K562 (cell line): ENCODE data around the gene RABL2A. TPM values are rescaled to one million over a fixed set of nuclear protein-coding genes. Genes with fewer than 3 reads are reported as not detected.
"Not testable (repeated sequence)": the region's sequence is repeated elsewhere in the genome, so short reads cannot be mapped to it uniquely, and the experiment has no call there.

Experiments
- CCNT2 ChIP-seq: IDR thresholded peaks from 2 replicates; pipeline ENCODE4 v1.6.1; 2011; ENCODE audit warnings: borderline replicate concordance, low read depth, mild to moderate bottlenecking, moderate library complexity, mixed read lengths, low read length; ENCODE audit not compliant: insufficient read length; ENCODE audit errors: extremely low read depth
- CREB1 ChIP-seq, 2 experiments: sonication (generic) in 1 of 2; formaldehyde crosslinking in 1 of 2; IDR thresholded peaks; 2 replicates each; pipeline versions ENCODE4 v1.6.1 to v1.8.0; 2012 to 2022; ENCODE audit warnings: inconsistent platforms in 1 of 2, mild to moderate bottlenecking in 1 of 2, missing genetic modification reagents in 1 of 2, moderate library complexity in 1 of 2
- ESRRA ChIP-seq: fragments of 450-650 bp; IDR thresholded peaks from 2 replicates; pipeline ENCODE4 v1.6.1; 2014; ENCODE audit warnings: low read depth, mild to moderate bottlenecking, moderate library complexity, borderline replicate concordance
- GABPB2 ChIP-seq: fragments of 250-450 bp; sonication (Bioruptor Pico); conservative IDR thresholded peaks from 2 replicates; pipeline ENCODE4 v1.5.1; 2021; ENCODE audit warnings: mild to moderate bottlenecking
- HCFC1 ChIP-seq: IDR thresholded peaks from 2 replicates; pipeline ENCODE4 v1.6.1; 2012; ENCODE audit warnings: low read depth, low read length, improper control_type of control experiment
- HDAC1 ChIP-seq, 2 experiments: fragments of 450-650 bp; IDR thresholded peaks; 2 replicates each; pipeline ENCODE4 v1.6.1; 2016 to 2017; ENCODE audit warnings: inconsistent platforms in 1 of 2, mild to moderate bottlenecking in 1 of 2, moderate library complexity in 1 of 2
- KLF10 ChIP-seq: fragments of 250-450 bp; sonication (Bioruptor Pico); IDR thresholded peaks from 2 replicates; pipeline ENCODE4 v1.6.1; 2021; ENCODE audit warnings: matching md5 sums
- MAZ ChIP-seq, 2 experiments: fragments of 450-650 bp in 1 of 2; sonication (generic) in 1 of 2; formaldehyde crosslinking; IDR thresholded peaks in 1 of 2; conservative IDR thresholded peaks in 1 of 2; 2 replicates each; pipeline versions ENCODE4 v1.4.0 to v1.5.0; 2020; ENCODE audit warnings: mild to moderate bottlenecking in 1 of 2, missing genetic modification reagents in 1 of 2
- MLLT1 ChIP-seq, 2 experiments: fragments of 450-650 bp; IDR thresholded peaks; 2 replicates each; pipeline ENCODE4 v1.6.1; 2016
- OTX1 ChIP-seq: fragments of 450-650 bp; formaldehyde crosslinking; IDR thresholded peaks from 2 replicates; pipeline ENCODE4 v1.4.0; 2022; ENCODE audit warnings: mild to moderate bottlenecking
- PHF8 ChIP-seq: fragments of 200-600 bp; sonication (generic); IDR thresholded peaks from 2 replicates; pipeline ENCODE4 v1.6.1; 2012; ENCODE audit warnings: mixed run types, mild to moderate bottlenecking, inconsistent platforms, low read length, moderate library complexity, borderline replicate concordance
- POLR2A ChIP-seq: fragments of 450-650 bp; conservative IDR thresholded peaks from 2 replicates; pipeline ENCODE4 v1.6.1; 2016
- POLR2B ChIP-seq: fragments of 450-650 bp; IDR thresholded peaks from 2 replicates; pipeline ENCODE4 v1.6.1; 2018; ENCODE audit warnings: low read depth; ENCODE audit not compliant: partially characterized antibody
- POLR2G ChIP-seq: fragments of 200-400 bp; formaldehyde crosslinking; IDR thresholded peaks from 2 replicates; pipeline ENCODE4 v1.6.1; 2017; ENCODE audit warnings: low read depth, mild to moderate bottlenecking, antibody characterized with exemption, low read length, moderate library complexity
- RBFOX2 ChIP-seq: fragments of 200-400 bp; formaldehyde crosslinking; IDR thresholded peaks from 2 replicates; pipeline ENCODE4 v1.6.1; 2017; ENCODE audit warnings: low read depth, mild to moderate bottlenecking, low read length, moderate library complexity
- SUPT5H ChIP-seq: fragments of 450-650 bp; IDR thresholded peaks from 2 replicates; pipeline ENCODE4 v1.6.1; 2016
- THAP12 ChIP-seq: fragments of 250-450 bp; sonication (Bioruptor Pico); IDR thresholded peaks from 2 replicates; pipeline ENCODE4 v1.9.0; 2021; ENCODE audit warnings: mild to moderate bottlenecking, inconsistent platforms
- ZBTB26 ChIP-seq: fragments of 450-650 bp; formaldehyde crosslinking; IDR thresholded peaks from 2 replicates; pipeline ENCODE4 v1.4.0; 2022; ENCODE audit warnings: missing genetic modification characterization
- ZBTB7A ChIP-seq: IDR thresholded peaks from 2 replicates; pipeline ENCODE4 v1.6.1; 2011; ENCODE audit warnings: low read depth, mild to moderate bottlenecking, low read length, moderate library complexity, borderline replicate concordance; ENCODE audit not compliant: control insufficient read depth
- ZNF511 ChIP-seq: sonication (generic); formaldehyde crosslinking; IDR thresholded peaks from 2 replicates; pipeline ENCODE4 v1.8.0; 2022; ENCODE audit warnings: mild to moderate bottlenecking, missing genetic modification reagents
- ZNF589 ChIP-seq: fragments of 200-800 bp; sonication (Bioruptor generic); IDR thresholded peaks from 2 replicates; pipeline ENCODE4 v1.6.1; 2016; ENCODE audit warnings: low read depth, missing genetic modification characterization, missing compliant biosample characterization
- polyA plus RNA-seq, 8 experiments: library from polyadenylated mRNA; depleted of rRNA in 4 of 8; stranded (reverse) in 5 of 8; unstranded in 3 of 8; fragments of >200 nt; fragmentation: Nextera tagmentation in 2 of 8; fragmentation: Illumina TruSeq in 1 of 8; extraction: Ambion mirVana in 2 of 8; extraction: Trizol in 1 of 8; gene quantifications; 2 replicates each; pipeline versions ENCODE4 v1.2.1 to v1.2.3, GENCODE V29; 2011 to 2014; ENCODE audit warnings: inconsistent platforms in 1 of 8, missing spikeins in 1 of 8
- total RNA-seq, 7 experiments: library from RNA; depleted of rRNA in 6 of 7; stranded (reverse); fragments of >200 nt in 6 of 7; fragmentation: Illumina TruSeq in 2 of 7; extraction: Trizol in 2 of 7; gene quantifications; 2 replicates each; pipeline versions ENCODE4 v1.2.1 to v1.2.3, GENCODE V29; 2011 to 2021; ENCODE audit warnings: low replicate concordance in 1 of 7

RABL2A gene
- total and polyA plus RNA-seq, 9 of the 15 experiments (the other 6 are each of a cell fraction or from before 2014, with no cell fraction given): 0.27 to 5.8 (median 3.2) TPM

GRCh38 chr2:113603467-113604084, 23.5 kb upstream of the RABL2A start (continued):
- TF ChIP-seq KLF10 (CRISPR knock-in tag) (0 out of 2 replicates have a peak, but pooled peaks have one; percentile 25), MAZ (CRISPR knock-in tag; conservative IDR thresholded peaks at IDR 0.05 in 1 of 2, IDR thresholded peaks at IDR 0.05 in 1 of 2) (peak in 1 of 2 experiments; percentile 65; a peak in 2 of 4 replicates), ESRRA (peak; percentile 54; the same call in 1 of the 2 replicates), CREB1 (IDR thresholded peaks at IDR 0.05) (peak; percentile 90), OTX1 (CRISPR knock-in tag) (peak; percentile 83; the same call in 1 of the 2 replicates), THAP12 (CRISPR knock-in tag) (0 out of 2 replicates have a peak, but pooled peaks have one; percentile 17), ZBTB7A (peak; percentile 35; the same call in 1 of the 2 replicates), RBFOX2 (peak; percentile 82), MLLT1 (IDR thresholded peaks at IDR 0.05) (peak in 1 of 2 experiments; percentile 32; a peak in 1 of 4 replicates), ZNF589 (CRISPR knock-in tag) (0 out of 2 replicates have a peak, but pooled peaks have one; percentile 22), PHF8 (peak; percentile 65; the same call in 1 of the 2 replicates), GABPB2 (CRISPR knock-in tag) (0 out of 2 replicates have a peak, but pooled peaks have one; percentile 66), POLR2B (peak; percentile 78), ZBTB26 (peak; percentile 67; the same call in 1 of the 2 replicates), POLR2A (peak; percentile 77), HCFC1 (peak; percentile 48; the same call in 1 of the 2 replicates), HDAC1 (IDR thresholded peaks at IDR 0.05) (0 out of 4 replicates have a peak, but pooled peaks of 1 of the 2 experiments have one; percentile 18), SUPT5H (peak; percentile 82), ZNF511 (0 out of 2 replicates have a peak, but pooled peaks have one; percentile 33), POLR2G (peak; percentile 84), CCNT2 (peak; percentile 47)
- not testable (repeated sequence) for TF ChIP-seq CREB1 (CRISPR knock-in tag; IDR thresholded peaks at IDR 0.05)
